ENCODE measurements around the gene ALKBH3. TPM values are rescaled to one million over a fixed set of nuclear protein-coding genes. Genes with fewer than 3 reads are reported as not detected.

The ALKBH3 gene
- total RNA-seq, 2 donors from 2014 or later: 29.3 to 30.0 TPM

DNA sequence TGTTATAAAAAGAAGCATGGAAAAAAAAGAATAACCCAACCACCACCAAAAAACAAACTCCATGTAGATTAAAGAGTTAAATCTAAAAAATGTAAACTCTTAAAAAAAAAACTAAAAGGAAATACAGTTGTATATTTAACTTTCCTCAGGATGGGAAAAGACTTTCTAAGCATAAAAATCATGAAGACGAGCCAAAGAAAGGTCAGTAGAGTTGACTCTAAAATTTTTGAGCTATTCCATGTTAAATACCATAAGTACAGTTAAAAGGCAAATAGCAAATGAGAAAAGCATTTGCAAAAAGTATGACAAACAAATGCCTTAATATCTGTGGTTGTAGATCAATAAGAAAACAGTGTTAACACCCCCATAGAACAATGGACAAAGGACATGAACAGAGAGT, 33.8 kb downstream of the ALKBH3 start:
- no peaks in the 10 kb centered on the region for H3K4me1 ChIP-seq
- H3K4me3 ChIP-seq: no peak overlapping the region
- no peaks in the 10 kb centered on the region for H3K9me3 ChIP-seq
- no peak overlapping the region for H3K27ac ChIP-seq
- DNase-seq: no peak
- WGBS, 2 donors: 87 to 95% methylated on average over 1 of the region's 1 CpG
- ATAC-seq: no peak
- peaks cover 0 to 11% of the 10 kb centered on the region in 2 donors for H3K36me3 ChIP-seq (replicated peaks in 1 of 2; ENCODE audit: insufficient read depth in 1 of 2, low read depth in 2 of 2)
- TF ChIP-seq POLR2A (IDR thresholded peaks at IDR 0.05): no peak
- no peak for TF ChIP-seq CTCF (IDR thresholded peaks at IDR 0.05)
- intact Hi-C loops (cut with DNase I): no loop called here
- H3K27me3 ChIP-seq: no peaks in the 10 kb centered on the region

DNA sequence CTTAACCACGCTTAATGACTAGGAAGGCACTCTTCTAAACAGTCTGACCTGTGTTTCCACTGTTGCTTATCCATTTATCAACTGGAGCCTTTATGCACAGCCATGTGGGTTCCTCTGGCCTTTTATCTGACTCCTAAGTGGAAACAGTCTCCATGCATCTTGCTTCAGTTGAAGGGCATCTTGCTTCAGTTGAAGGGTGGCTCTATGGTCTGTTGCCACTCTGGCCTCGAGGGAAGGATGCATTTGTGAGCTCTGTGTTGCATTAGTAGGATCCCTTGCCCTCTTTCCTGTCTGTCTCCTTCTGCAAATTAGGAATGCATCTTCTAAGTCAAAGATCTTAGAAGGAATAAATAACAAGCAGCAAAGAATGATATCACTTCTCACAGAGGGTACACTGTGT, 36.0 kb downstream of the ALKBH3 start:
- intact Hi-C loops (cut with DNase I): no loop called here
- Histone ChIP-seq H3K27ac (no peak overlapping the region), H3K9me3 (no peaks in the 10 kb centered on the region), H3K4me1 (no peaks in the 10 kb centered on the region), H3K27me3 (no peaks in the 10 kb centered on the region), H3K36me3 (replicated peaks in 1 of 2; ENCODE audit: insufficient read depth in 1 of 2, low read depth in 2 of 2) (peaks cover 4 to 11% of the 10 kb centered on the region in 2 donors), H3K4me3 (no peak overlapping the region)
- ATAC-seq (no peak), DNase-seq (no peak)
- no peak for TF ChIP-seq POLR2A (IDR thresholded peaks at IDR 0.05)
- TF ChIP-seq CTCF (IDR thresholded peaks at IDR 0.05): no peak
- WGBS, 2 donors: 81 to 83% methylated on average over 2 of the region's 2 CpGs

GRCh38 chr11:43917851-43918250, 37.2 kb downstream of the ALKBH3 start:
- ATAC-seq: no peak
- TF ChIP-seq POLR2A (IDR thresholded peaks at IDR 0.05): no peak
- no peak for TF ChIP-seq CTCF (IDR thresholded peaks at IDR 0.05)
- Histone ChIP-seq H3K27ac (no peak overlapping the region), H3K27me3 (no peaks in the 10 kb centered on the region), H3K36me3 (replicated peaks in 1 of 2; ENCODE audit: insufficient read depth in 1 of 2, low read depth in 2 of 2) (peaks cover 4 to 13% of the 10 kb centered on the region in 2 donors), H3K9me3 (no peaks in the 10 kb centered on the region), H3K4me1 (no peaks in the 10 kb centered on the region), H3K4me3 (no peak overlapping the region)
- DNase-seq: no peak
- intact Hi-C loops (cut with DNase I): no loop called here
- WGBS, 2 donors: 42 to 95% methylated on average over 1 of the region's 1 CpG

- Histone ChIP-seq H3K4me1 (no peaks in the 10 kb centered on the region), H3K4me3 (no peak overlapping the region), H3K36me3 (replicated peaks in 1 of 2; ENCODE audit: insufficient read depth in 1 of 2, low read depth in 2 of 2) (peaks cover 4 to 11% of the 10 kb centered on the region in 2 donors), H3K27ac (no peak overlapping the region), H3K9me3 (no peaks in the 10 kb centered on the region), H3K27me3 (no peaks in the 10 kb centered on the region)
- TF ChIP-seq POLR2A (IDR thresholded peaks at IDR 0.05) (no peak), CTCF (IDR thresholded peaks at IDR 0.05) (no peak)
- ATAC-seq: no peak
- intact Hi-C loops (cut with DNase I): no loop called here
- DNase-seq: no peak
Measured at GRCh38 chr11:43918662-43919061, 38.0 kb downstream of the ALKBH3 start.

DNA sequence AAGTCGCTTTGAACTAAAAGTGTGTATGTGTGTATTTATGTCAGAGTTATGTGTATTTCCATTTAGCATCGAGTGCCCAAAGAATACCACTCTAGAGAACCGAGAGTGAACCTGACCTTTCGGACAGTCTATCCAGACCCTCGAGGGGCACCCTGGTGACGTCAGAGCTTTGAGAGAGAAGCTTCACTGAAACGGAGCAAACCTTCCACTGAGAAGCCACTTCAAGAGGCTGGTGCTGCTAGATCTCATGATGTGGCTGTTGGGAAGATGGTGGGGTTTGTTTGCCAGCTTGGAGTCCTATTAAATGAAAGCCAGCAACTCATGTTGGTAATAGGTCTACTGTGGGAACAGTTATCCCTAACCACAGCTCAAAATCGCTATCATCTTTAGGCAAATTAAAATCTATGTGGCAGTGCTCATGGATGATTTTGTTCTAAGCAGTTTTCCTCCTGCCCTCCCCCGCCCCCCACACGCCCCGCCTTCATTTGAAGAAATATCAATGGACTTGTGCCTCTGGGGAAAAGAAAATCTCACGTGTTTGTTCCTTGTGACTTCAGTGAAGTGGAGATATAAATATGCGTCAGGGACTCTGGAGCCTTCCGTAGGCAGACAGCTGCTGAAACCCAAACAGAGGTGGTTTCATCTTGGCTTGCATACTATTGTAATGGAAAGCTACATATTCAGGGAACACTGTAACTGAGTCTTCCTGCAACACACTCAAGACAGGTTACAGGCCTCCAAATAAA, 39.4 kb downstream of the ALKBH3 start:
- H3K36me3 ChIP-seq (replicated peaks in 1 of 2; ENCODE audit: insufficient read depth in 1 of 2, low read depth in 2 of 2): peaks cover 4 to 11% of the 10 kb centered on the region in 2 donors
- H3K27me3 ChIP-seq: no peaks in the 10 kb centered on the region
- DNase-seq (no peak), ATAC-seq (no peak)
- no peaks in the 10 kb centered on the region for H3K9me3 ChIP-seq
- intact Hi-C loops (cut with DNase I): no loop called here
- TF ChIP-seq CTCF (IDR thresholded peaks at IDR 0.05): no peak
- peak overlapping the region in 2 of 4 donors; percentile 8 to 61 for H3K27ac ChIP-seq
- no peak overlapping the region for H3K4me3 ChIP-seq
- H3K4me1 ChIP-seq: no peaks in the 10 kb centered on the region
- 74 to 82% methylated on average over 14 of the region's 14 CpGs for WGBS, 2 donors
